Activated CD4-positive, alpha-beta T cell treated with anti-CD3 and anti-CD28 coated beads, Interleukin-2, amount 50 U/mL, for 1 hour (primary cell): ENCODE measurements around the gene CEBPA.
"Not testable (repeated sequence)": the region's sequence is repeated elsewhere in the genome, so short reads cannot be mapped to it uniquely, and the experiment has no call there.

ENCODE experiments used
- DNase-seq: peaks from one replicate; pipeline ENCODE4 v3.0.0-alpha.2; 2020

Gene CEBPA

DNA sequence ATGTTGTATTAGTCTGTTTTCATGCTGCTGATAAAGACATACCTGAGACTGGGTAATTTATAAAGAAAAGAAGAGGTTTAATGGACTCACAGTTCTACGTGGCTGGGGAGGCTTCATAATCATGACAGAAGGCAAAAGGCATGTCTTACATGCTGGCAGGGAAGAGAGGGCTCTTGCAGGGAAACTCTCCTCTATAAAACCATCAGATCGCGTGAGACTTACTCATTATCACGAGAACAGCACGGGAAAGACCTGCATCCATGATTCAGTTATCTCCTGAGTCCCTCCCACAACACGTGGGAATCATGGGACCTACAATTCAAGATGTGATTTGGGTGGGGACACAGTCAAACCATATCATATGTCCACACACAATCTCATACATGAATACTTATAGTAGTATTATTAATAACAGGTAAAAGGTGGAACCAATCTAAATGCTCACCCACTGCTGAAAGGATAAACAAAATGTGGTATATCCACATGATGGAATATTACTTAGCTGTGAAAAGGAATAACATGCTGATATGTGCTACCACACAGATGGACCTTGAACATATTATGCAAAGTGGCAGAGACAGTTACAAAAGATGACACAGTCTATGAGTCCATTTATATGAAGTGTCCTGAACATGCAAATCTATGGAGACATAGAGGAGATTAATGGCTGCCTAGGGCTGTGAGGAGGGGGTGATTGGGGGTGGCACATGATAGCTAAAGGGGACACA is 20.9 kb upstream of the CEBPA start:
- DNase-seq: no peak

DNA sequence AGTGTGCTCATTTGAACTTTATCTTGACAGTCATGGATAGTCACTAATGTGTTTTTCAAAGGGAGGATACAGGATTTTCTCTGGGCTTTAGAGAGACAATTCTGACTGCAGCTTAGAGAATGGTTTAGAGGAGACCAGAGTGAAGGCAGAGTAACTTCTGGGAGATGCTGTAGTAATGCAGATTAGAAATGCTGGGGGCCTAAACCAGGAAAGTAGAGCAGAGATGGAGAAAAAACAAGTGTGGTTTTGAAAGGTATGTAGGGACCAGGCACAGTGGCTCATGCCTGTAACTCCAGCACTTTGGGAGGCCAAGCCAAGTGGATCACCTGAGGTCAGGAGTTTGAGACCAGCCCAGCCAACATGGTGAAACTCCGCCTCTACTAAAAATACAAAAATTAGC is 18.3 kb upstream of the CEBPA start:
- DNase-seq: no peak

DNA sequence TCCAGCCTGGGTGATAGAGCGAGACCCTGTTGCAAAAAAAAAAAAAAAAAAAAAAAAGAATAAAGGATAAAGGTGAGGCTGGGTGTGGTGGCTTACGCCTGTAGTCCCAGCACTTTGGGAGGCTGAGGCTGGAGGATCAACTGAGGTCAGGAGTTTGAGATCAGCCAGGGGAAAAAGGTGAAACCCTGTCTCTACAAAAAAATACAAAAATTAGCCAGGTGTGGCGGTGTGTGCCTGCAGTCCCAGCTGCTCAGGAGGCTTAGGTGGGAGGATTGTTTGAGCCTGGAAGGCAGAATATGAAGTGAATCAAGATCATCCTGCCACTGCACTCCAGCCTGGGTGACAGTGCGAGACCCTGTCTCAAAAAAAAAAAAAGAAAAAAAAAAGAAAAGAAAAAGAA is 15.7 kb upstream of the CEBPA start:
- not testable (repeated sequence) for DNase-seq

DNA sequence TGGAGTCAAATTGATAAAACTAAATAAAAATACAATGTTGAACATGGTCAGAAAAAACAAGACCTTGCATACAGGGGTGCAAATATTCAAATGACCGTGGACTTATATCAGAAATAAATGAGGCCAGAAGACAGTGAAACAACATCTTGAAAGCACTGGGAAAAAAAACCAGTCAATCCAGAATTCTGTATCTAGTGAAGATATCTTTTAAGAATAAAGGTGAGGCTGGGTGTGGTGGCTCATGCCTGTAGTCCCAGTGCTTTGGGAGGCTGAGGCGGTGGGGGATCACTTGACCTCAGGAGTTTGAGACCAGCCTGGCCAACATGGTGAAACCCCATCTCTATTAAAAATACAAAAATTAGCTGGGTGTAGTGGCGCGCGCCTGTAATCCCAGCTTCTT is 15.2 kb upstream of the CEBPA start:
- DNase-seq: no peak

DNA sequence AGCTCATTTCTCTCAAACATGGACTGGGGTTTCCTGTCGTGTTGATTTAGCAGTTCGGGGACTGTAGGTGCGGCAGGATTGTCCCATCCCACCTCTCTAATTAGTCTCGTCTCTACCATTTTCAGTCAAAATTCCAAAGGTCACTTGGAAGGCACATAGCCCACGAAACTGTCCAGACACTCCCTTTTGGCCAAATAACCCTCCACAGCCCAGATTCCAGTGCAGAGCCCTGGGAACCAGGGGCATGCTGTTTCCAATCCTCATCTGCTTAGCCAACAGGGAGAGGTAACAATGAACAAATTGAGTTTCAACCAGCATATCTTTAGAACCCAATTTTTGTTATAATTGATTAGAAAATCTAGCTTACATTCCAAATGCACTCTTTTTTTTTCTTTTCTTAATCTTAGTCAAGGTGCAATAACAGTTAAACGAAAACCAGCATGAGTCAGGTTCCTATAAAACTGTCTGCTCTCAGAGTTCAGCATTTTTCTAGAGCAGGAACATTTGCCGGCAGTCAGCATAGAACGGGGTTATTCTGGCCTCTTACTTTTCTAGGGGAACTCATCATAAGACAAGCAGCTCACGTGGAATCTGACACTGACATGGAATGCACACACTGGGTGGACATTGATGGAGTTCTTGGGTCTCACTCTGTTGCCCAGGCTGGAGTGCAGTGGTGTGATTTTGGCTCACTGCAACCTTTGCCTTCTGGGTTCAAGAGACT is 14.4 kb upstream of the CEBPA start:
- DNase-seq: no peak

DNA sequence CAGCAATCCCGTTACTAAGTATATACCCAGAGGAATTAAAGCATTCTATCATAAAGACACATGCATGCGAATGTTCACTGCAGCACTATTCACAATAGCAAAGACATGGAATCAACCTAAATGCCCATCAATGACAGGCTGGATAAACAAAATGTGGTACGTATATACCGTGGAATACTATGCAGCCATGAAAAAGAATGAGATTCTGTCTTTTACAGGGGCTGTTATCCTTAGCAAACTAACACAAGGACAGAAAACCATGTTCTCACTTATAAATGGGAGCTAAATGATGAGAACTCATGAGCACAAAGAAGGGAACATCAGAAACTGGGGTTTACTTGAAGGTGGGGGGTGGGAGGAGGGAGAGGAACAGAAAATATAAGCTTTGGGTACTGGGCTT is 10.5 kb upstream of the CEBPA start:
- DNase-seq: not testable (repeated sequence)

DNA sequence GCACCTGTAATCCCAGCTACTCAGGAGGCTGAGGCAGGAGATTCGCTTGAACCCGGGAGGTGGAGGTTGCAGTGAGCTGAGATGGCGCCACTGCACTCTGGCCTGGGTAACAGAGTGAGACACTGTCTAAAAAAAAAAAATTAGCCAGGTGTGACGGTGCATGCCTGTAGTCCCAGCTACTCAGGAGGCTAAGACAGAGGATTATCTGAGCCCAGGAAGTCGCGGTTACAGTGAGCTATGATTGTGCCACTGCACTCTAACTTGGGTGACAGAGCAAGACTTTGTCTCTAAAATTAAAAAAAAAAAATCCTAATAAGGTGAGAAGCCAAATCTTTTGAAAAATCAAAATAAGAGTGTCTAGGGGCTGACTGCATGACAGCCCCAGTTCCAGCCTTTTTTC is 9.7 kb upstream of the CEBPA start:
- DNase-seq: no peak

DNA sequence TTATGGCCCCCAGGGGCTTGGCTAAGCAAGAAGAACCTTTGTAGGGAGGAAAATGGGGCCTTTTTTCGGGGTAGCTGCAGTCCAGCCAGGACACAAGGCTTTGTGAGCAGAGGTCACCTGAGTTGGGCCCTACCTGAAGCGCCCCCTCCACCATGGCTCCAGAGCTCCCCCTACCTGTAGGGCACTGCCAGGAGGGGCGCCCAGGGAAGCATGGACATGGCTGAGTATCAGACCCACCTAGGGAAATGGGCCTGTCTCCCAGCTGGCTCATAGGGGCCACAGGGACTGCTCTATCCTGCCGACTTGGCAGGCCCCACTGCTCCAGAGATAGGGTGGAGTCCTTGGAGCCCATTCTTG is 9.0 kb upstream of the CEBPA start:
- no peak for DNase-seq

DNA sequence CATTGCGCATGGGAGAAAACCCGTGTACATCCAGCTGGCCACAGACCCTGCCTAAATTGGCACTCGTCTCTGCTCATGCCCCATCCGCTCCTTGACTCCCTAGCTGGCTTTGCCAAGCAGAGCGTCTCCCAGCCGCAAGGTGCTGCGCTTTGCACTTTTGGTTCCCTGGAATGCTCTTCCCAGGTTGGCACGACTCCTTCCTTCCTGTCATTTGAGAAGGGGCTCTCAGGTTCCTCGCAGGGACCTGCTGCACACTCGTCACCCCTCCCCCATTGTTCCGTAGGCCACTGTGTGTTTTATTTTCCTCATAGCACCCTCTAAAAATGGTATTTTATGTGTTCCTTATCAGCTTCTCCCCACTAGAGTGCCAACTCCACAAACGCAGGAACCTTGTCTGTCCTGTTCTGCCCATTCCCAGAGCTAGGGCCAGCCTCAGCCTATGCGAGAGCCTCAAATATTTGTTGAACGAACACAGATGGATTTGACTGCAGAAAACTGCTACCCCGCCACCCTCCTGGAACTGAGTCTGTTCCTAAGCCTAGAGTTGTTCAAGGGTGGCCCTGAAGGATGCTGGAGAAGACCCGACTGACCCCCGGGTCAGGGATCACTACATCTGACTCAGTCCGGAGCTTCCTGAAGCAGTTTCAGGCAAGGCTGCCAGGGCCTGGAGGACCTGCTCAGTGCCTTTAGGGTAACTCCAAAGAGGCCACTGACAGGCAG is 8.4 kb upstream of the CEBPA start:
- no peak for DNase-seq

DNA sequence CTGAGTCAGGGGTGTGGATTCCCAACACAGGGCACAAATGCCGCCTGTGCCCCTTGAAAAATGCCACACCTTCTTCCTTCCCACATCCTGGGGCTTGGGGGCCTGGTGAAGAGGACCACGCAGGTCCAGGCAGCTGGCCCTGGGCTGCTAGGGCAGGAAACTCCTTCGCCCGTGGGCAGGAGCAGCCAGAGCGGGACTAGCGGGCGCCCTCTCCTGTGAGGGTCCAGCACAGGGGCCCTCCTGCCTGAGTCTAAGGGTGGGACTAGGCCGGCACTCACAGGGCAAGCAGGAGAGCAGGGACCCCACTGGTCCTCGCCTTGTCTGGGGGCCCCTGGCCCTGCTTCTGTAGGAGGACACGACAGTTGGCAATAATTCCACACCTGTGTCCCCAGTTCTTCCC is 7.5 kb upstream of the CEBPA start:
- no peak for DNase-seq

DNA sequence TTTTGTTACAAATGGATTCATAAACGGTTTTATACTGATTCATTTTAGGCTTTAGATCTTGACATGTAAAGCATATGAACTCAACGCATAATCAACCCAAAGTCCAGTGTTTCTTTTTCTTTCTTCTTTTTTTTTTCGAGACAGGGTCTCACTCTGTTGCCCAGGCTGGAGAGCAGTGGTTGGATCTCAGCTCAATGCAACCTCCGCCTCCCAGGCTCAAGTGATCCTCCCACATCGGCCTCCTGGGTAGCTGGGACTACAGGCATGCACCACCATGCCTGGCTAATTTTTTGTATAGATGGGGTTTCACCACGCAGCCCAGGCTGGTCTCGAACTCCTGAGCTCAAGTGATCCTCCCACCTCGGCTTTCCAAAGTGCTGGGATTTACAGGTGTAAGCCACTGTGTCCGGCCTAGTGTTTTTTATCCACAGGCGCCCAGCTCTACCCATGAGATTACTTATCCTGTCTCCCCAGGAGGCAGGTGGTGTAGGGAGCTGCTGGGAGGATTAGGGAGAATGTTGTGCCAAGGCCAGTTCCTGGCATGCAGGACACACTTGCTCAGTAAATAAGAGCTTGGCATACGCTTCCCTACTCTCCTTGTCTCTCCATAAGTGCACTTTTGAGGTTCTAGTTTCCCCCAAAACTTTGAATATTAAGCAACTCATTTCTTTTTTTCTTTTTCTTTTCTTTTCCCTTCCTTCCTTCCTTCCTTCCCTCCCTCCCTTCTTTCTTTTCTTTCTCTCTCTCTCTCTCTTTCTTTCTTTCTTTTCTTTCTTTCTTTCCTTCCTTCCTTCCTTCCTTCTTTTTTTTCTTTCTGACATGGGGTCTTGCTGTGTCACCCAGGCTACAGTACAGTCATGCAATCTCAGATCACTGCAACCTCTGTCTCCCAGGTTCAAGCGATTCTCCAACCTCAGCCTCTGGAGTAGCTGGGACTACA is 4.8 kb upstream of the CEBPA start:
- DNase-seq: no peak

DNA sequence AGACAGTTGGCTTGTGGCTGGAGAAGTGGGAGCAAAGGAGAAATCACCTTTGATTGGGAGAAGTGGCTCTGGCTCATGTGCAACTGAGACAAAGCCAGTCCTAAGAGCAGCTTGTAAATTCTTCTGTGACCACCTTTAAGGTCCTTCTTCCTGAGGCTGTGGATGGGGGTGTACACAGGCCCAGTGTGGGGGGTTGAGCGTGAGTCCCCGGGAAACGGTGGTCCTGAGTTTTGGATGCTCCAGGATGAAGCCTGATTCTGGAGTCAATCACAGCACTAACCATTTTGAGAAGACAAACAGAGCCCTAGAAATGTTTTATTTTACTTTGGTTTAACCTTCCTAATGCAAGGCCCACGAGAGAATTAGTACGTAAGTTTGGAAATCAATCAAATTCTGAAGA is 3.9 kb upstream of the CEBPA start:
- DNase-seq: no peak

DNA sequence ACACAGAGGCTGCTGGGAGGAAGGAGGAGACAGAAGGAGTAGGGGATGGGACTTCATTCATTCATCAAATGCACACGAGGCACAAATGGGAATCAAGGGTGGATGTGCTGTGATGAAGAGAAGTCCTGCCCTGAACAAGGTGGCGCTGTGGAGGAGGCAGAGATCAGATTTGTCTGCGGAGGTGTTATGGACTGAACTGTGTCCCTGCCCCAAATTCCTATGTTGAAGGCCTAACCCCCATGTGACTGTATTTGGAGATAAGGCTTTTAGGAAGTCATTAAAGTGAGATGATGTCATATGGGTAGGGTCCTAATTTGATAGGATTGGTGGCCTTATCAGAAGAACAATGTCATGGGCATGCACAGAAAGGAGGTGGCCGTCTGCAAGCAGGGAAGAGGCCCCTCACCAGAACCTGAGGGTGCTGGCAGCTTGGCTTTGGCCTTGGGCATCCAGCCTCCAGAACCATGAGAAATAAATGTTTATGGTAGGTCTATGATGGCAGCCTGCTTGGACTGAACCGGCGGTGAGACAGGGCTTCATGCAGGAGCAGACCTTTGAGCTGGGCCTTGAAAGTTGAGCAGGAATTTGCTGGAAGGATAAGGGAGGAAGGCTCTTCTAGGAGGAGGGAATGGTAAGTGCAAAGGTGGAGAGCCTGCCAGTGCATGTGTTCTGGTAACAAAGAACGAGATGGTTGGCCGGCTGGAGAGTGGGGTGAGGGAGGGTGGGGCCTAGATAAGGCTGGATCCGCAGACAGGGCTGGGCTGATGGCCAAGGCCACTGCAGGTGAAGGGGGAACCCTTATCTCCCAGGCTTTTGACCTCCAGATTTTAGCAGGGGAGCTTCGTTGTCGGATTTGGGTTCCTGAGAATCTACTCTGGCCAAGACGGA is 2.7 kb upstream of the CEBPA start:
- no peak for DNase-seq

DNA sequence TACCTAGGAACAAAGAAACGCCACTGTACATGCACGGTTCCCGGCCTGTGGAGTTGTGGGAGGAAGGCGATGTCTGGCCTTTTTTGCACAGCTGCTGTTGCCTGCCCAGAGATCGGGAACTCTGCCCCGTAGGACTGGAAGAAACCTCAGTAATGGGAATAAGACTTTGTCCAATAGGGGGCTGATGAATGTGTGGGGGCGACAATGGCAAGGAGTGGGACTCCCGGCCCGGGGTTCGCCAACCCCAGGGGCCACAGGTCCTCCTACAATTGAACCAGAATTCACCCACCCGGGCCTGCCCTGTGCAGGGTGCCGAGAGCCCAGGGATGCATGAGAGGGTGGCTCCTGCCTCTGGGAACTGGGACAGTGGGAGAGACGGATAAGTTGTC is 2.0 kb upstream of the CEBPA start:
- no peak for DNase-seq

DNA sequence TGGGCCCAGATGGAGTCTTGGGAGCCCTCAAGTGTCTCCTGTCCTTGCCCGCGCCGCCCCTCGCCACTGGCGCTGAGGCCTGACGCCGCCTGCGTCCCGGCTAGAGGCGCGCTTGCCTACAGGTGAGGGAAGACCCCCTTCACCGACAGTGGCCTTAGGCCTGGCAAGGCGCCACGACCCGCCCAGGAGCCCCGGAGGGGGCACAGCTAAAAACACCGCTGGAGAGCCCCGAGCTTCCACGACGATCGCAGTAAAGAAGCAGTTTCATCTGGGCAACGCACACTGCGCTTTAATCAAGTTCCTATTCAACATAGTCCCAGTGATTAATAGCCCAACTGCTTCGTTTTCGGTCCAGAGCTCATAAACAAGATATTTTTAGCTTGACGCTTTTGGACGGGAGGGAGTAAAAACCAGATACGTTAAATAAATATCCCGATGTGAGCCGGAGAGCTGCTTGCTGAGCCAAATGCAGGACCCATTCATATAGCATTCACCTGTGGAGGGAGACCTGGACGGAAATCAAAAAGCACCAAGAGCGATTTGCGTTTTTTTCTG is 1.5 kb upstream of the CEBPA start:
- no peak for DNase-seq

DNA sequence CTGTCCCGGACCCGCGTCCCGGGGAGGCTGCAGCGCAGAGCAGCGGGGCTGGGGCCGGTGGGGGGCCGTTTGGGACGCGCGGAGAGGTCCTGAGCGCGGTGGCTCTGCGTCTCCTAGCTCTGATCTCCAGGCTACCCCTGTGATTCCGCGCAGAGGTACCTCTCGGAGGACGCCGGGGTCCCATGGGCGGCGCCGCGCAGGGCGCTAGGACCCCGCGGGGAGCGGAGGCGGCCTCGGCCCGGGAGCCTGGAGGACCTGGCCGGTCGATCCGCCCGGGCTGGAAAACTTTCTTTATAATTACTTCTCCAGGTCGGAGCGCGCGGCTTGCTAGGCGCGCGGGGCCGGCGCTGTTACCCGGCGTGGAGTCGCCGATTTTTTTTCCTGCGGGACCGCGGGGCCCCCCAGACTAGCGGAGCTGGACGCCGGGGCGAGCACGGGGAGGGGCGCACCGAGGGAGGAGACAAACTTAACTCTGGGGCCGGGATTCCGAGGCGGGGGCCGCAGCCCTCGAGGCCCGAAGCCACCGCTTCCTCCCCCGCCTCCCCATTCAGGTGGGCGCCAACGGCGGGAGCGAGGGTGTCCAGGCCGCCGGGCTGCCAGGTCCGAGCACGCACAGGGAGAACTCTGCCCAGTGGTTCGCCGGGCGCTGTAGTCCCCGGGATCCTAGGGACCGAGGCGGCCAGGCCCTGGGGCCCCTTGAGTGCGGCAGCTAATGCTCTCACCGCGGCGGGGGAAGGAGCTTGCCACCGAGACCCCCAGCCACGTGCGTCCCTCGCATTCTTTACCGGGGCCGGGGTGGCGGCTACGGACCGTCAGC is 848 bp upstream of the CEBPA start:
- DNase-seq: no peak

DNA sequence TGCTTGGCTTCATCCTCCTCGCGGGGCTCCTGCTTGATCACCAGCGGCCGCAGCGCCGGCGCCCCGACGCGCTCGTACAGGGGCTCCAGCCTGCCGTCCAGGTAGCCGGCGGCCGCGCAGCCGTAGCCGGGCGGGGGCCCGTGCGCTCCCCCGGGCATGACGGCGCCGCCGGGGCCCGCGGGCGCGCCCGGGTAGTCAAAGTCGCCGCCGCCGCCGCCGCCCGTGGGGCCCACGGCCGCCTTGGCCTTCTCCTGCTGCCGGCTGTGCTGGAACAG is 497 bp downstream of the CEBPA start:
- DNase-seq: no peak

DNA sequence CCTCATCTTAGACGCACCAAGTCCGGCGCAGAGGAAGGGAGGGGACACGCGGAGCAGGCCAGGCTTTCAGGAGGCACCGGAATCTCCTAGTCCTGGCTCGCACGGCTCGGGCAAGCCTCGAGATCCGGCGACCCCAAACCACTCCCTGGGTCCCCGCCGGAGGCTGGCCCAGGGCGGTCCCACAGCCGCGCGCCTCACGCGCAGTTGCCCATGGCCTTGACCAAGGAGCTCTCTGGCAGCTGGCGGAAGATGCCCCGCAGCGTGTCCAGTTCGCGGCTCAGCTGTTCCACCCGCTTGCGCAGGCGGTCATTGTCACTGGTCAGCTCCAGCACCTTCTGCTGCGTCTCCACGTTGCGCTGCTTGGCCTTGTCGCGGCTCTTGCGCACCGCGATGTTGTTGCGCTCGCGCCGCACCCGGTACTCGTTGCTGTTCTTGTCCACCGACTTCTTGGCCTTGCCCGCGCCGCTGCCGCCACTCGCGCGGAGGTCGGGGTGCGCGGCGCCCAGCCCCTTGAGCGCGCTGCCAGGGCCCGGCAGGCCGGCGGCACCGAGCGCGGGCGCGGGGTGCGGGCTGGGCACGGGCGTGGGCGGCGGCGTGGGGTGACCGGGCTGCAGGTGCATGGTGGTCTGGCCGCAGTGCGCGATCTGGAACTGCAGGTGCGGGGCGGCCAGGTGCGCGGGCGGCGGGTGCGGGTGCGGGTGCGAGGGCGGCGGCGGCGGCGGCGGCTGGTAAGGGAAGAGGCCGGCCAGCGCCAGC is 1.0 kb downstream of the CEBPA start:
- no peak for DNase-seq

DNA sequence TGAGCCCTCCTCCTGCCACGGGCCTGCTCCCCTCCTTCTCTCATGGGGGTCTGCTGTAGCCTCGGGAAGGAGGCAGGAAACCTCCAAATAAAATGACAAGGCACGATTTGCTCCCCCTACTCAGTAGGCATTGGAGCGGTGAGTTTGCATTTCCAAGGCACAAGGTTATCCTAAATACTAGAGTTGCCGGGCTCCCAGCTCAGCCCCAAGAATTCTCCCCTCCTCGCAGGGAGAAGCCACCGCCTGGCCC is 1.5 kb downstream of the CEBPA start:
- DNase-seq: no peak

DNA sequence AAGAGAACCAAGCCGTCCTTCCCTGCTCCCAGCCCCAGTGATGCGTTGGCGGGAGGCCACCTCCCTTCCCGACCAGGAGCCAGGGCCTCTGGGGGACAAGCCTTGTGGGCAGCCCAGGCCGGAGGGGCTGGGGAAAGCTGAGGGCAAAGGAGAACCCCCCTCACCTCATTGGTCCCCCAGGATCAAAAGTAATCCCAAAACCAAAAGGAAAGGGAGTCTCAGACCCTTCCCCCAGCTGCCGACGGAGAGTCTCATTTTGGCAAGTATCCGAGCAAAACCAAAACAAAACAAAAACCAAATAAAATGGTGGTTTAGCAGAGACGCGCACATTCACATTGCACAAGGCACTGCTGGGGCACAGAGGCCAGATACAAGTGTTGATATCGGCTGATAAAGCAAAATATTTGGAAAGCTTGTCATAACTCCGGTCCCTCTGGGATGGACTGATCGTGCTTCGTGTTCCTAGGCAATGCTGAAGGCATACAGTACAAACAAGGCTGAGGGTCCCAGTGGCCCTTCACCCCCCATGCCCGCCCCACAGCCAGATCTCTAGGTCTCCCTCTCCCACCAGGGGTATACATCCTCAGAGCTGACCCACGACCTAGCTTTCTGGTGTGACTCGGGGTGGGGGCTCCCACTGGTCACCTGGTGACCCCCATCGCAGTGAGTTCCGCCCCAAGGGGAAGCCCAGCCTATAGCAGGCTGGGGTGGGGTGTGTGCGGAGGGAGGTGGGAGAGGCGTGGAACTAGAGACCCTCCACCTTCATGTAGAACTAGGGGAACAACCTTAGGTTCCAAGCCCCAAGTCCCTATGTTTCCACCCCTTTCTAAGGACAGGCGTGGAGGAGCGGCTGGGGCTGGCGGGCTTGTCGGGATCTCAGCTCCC is 2.1 kb downstream of the CEBPA start:
- no peak for DNase-seq
